HG03064 (cell line): Measurements from ENCODE around the gene ENPP1.
"Not testable (repeated sequence)": the region's sequence is repeated elsewhere in the genome, so short reads cannot be mapped to it uniquely, and the experiment has no call there.

Source experiments
- ATAC-seq: cut with Tn5 transposase; IDR thresholded peaks from one replicate; pipeline ENCODE4 v1.9.1; 2021; ENCODE audit warnings: low read depth; ENCODE audit not compliant: unreplicated experiment

ENPP1 gene

GRCh38 chr6:131825946-131826345 lies 18.1 kb downstream of the ENPP1 start:
- no peak for ATAC-seq

GRCh38 chr6:131828080-131828479 lies 20.3 kb downstream of the ENPP1 start:
- ATAC-seq: no peak

GRCh38 chr6:131828951-131829350 lies 21.1 kb downstream of the ENPP1 start:
- no peak for ATAC-seq

DNA sequence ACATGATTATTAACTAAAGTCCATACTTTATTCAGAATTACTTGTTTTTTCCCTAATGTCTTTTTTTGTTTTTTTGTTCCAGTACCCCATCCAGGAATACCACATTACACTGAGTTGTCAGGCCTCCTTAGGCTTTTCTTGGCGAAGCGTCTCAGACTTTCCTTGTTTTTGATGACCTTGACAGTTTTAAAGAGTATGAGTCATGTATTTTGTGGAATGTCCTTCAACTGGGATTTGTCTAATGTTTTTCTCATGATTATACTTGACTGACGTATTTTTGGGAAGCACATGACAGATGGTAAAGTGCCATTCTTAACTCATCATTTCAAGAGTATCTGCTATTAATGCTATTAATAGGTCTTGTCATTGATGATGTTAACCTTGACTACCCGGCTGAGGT lies 23.6 kb downstream of the ENPP1 start:
- ATAC-seq: no peak

DNA sequence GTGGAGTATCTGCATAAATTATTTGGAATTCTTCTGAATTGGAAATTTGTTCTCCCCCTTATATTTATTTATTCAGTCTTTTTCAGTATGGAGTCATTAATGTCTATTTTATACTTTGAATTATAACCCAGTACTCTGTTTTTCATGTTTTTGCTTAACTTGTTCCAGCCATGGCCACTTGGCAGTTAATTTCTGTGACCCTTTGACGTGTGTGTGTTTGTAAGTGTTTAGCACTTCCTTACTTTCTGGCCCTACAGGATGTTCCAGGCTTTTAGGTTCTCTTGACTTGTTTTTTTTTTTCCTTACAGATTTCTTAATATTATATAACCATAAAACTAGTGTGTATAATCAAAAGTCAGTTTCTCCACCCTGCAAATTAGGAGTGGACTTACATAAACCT lies 24.1 kb downstream of the ENPP1 start:
- no peak for ATAC-seq

DNA sequence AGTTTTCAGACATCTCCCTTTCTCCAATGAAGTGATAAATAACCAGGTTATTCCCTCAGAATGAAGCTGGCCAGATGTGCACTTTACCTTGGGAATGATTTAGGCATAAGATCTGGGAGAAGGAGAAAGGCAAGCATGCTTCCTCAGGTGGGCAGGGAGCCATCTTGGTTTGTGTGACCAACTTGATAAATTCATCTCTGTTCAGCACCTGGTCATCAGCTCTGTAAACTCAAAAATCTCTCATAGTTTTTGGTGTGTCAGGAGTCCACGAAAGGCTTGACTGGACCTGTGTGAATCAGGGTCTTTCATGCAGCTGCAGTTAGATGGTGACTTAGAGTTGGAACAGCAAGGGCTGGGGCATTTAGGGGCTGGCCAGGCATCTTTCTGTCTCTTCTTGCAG lies 24.5 kb downstream of the ENPP1 start:
- ATAC-seq: no peak

GRCh38 chr6:131838051-131838450 lies 30.2 kb downstream of the ENPP1 start:
- no peak for ATAC-seq

GRCh38 chr6:131839388-131839787 lies 31.6 kb downstream of the ENPP1 start:
- ATAC-seq: no peak

GRCh38 chr6:131840441-131840840 lies 32.6 kb downstream of the ENPP1 start:
- ATAC-seq: no peak

DNA sequence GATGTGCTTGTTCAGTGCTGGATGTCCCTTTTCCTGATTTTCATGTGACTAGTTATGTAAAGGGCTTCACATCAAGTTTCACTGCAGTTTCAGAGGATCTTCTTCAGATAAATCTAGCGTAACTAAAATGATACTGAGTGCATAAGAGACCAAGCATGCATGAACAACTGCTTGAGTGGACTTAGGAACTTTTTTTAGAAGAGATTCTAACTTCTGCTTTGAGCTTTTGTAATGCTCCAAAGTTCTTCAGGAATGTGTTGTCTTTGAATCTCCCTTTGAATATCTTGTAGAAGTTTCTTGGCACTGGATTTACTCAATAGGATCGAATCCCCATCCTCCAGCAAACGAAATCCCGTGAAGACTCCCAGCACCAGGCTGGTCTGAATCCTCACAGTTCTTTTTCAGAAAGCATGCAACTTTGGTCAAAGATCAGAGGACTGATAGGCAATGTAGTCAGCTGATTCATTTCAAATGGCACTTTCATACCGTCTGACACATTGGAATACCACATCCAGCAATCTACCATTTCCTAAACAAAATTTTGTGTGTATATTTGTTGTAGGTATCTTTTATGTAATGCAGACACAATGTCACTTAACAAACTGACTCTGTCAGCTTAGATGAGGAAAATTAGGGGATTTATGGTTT lies 33.2 kb downstream of the ENPP1 start:
- ATAC-seq: no peak

DNA sequence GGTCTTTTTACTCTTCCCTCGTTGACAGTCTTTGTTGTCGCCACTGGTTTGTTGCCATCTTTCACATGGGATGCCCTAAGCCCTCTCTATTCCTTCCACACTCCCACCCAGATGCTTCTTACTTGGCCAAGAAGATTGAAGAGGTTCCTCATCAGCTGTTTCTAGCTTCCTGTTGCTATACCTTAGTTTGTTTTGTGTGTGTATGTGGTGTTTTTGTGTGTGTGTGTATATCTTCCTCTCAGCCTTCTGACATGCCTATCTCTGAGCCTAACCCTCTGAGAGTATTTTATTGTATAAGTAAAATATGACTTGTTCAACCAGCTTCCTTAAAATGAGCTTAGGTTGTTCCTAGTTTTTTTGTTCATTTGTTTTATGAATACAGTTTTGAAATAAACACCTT lies 35.9 kb downstream of the ENPP1 start:
- ATAC-seq: no peak

DNA sequence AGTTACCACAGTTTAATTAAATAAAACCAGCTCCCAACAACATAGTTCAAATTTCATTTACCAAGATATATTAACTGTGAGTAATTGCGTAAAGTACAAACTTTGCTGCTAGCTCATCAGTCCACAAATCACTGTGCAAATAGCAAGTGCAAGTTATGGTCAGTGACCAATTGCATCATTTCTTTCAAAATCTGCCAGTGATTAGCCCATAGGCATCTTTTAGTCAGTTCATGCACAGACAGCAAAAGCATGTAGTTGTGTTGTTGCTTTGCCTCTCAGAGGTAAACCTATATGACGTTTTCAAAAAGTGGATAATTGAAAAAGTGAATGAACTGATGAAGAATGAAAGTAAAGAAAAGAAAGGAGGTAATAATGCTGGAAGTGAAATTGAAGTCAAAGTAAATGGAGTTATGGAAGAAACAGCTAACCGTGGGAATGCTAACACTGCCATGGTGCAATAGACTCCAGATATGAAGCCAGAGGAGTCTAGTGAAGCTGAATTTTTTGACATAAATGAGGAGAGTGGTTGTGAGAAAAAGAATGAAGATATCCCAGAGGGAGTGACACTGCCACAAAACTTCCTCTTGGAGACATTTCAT lies 36.5 kb downstream of the ENPP1 start:
- ATAC-seq: no peak

DNA sequence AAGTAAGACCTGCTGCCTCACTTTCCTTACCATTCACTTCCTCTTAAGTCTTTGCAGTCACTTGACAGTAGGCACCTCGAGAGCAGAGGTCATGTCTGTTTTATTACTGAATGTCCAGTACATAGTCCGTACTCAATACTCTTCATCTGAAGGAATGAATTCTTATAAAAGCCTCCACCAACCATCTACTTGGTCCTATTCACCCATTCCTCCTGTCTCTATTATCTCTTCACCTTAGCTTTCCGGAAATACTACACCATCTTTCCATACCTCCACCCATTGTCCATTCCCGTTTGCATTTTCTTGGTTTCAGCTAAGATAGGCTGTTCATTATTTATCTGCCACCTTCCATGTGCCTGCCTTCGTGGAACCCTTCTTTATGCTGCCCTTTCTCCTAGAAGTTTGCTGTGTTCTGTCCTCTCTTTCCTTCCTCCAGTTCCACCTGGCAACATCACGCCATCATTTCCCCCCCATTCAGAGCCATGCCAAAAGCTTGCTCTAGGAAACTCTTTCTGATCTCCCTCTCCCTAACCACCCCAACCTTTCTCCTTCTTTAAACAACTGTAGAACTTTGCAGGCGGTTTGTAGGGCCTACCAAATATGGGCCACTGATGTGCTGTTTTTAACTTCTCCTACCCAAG lies 38.3 kb downstream of the ENPP1 start:
- ATAC-seq: no peak

GRCh38 chr6:131846905-131847304 lies 39.1 kb downstream of the ENPP1 start:
- no peak for ATAC-seq

DNA sequence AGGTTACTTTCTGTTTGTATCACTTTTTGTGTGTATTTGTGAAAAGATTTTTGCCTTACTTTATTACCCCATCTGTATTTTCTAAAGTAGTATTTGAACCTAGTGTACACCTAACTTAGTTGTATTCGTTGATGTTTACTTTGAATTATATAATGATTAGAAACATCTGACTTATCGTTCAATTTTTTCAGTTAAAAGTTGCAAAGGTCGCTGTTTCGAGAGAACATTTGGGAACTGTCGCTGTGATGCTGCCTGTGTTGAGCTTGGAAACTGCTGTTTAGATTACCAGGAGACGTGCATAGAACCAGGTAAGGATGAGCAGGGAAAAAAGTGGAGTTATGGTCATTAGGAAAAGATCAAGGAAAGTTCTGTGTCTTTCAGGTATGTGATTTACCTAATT lies 42.0 kb downstream of the ENPP1 start:
- no peak for ATAC-seq

DNA sequence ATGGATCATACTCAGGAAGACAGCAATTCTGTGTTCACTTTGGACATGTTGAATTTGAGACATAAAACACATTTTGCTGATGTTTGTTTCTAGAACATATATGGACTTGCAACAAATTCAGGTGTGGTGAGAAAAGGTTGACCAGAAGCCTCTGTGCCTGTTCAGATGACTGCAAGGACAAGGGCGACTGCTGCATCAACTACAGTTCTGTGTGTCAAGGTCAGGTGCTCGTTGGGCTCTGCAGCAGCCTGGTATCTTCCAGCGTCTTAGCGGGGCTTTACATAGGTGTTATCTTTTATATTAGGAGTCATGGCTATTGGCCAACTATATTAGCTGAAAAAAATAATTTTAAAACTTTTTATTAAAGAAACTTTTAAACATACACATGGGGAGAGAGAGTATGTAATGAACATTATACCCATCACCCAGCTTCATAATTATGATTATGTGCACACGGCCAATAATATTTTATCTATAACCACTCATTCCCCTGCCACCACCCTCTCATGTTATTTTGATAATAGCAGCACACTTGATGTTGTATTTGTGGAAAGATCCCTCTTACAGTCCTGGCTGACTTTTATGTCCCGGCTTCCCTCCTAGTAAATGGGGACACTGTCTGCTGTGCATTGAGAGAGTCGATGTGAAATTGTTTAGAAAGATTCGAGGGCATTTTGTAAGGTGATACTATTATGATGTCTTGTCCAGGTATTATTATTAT lies 43.4 kb downstream of the ENPP1 start:
- ATAC-seq: no peak

DNA sequence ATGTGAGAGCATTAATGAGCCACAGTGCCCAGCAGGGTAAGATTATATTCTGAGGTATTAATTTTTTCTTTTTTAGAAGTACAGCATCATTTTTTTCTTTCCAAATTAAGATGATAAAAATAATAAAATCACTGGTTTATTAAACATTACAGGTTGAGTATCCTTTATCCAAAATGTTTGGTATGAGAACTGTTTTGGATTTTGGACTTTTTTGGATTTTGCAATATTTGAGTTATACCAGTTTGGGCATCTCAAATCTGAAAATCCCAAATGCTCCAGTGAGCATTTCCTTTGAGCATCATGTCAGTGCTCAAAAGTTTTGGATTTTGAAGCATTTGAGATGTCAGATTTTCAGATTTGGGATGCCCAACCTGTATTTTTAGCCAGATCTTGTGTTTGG lies 44.4 kb downstream of the ENPP1 start:
- ATAC-seq: no peak

GRCh38 chr6:131854803-131855202 lies 47.0 kb downstream of the ENPP1 start:
- ATAC-seq: no peak

DNA sequence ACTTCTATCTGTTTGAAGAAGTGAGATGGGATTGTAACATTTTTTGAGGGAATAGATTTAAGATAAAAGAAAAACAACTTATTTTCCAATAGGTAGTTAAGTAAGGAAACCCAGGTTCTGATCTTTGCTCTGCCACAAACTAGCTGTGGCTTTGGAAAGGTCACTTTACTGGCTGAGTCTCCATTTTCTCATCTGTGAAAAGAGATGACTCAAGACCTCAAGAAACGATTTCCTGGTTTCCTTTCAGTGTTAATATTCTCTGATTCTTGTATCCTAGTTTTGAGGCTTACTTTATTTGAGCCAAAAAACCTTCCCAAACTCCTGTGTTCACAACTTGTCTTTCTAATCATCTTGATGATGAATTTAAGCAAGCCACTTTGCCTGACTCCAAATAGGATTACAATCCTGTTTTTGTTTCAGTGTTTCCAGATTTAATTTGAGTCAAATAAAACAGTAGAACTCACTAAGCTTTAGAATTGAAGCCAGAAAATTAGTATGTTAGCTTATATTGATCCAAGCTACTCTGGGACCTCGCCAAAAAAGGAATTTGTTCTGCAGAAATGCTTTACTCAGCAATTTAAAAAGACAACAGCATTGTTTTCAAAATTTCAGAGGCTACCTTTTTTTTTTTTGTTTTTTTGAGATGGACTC lies 51.1 kb downstream of the ENPP1 start:
- ATAC-seq: no peak

GRCh38 chr6:131859658-131860057 lies 51.8 kb downstream of the ENPP1 start:
- ATAC-seq: not testable (repeated sequence)

- ATAC-seq: no peak
These were observed 53.6 kb downstream of the ENPP1 start for GRCh38 chr6:131861381-131861780.
